RWPE2 (cell line): ENCODE results near the gene COA8.

Experiments
- ATAC-seq: fragments of 200-7000 bp; cut with Tn5 transposase; 3 replicates; pipeline ENCODE4 v1.9.1; 2021; ENCODE audit warnings: low read depth
- DNase-seq: peaks from one replicate; pipeline ENCODE4 v3.0.0-alpha.2; 2020; ENCODE audit warnings: low spot score
- H3K27ac ChIP-seq: fragments of 450-650 bp; 2 replicates; pipeline ENCODE4 v1.5.1; 2017; ENCODE audit warnings: mild to moderate bottlenecking; ENCODE audit not compliant: poor library complexity, severe bottlenecking
- H3K27me3 ChIP-seq: fragments of 250-450 bp; sonication (Bioruptor Pico); 2 replicates; pipeline ENCODE4 v1.5.1; 2021; ENCODE audit warnings: mild to moderate bottlenecking, moderate library complexity; ENCODE audit not compliant: insufficient read depth, poor library complexity, severe bottlenecking
- H3K36me3 ChIP-seq: fragments of 250-450 bp; sonication (Bioruptor Pico); 2 replicates; pipeline ENCODE4 v1.5.1; 2020; ENCODE audit warnings: low read depth, mild to moderate bottlenecking, moderate library complexity
- H3K4me1 ChIP-seq: fragments of 250-450 bp; sonication (Bioruptor Pico); 2 replicates; pipeline ENCODE4 v1.5.1; 2021; ENCODE audit warnings: mild to moderate bottlenecking, moderate library complexity; ENCODE audit not compliant: insufficient read depth, poor library complexity, severe bottlenecking
- H3K4me3 ChIP-seq: fragments of 250-450 bp; sonication (Bioruptor Pico); 2 replicates; pipeline ENCODE4 v1.5.1; 2021; ENCODE audit warnings: mild to moderate bottlenecking, moderate library complexity; ENCODE audit not compliant: severe bottlenecking
- H3K9me3 ChIP-seq: fragments of 250-450 bp; sonication (Bioruptor Pico); 2 replicates; pipeline ENCODE4 v1.5.1; 2021; ENCODE audit warnings: mild to moderate bottlenecking, moderate library complexity; ENCODE audit not compliant: severe bottlenecking
- TF ChIP-seq, protein P1 (sequence below): fragments of 450-650 bp; IDR thresholded peaks from one replicate; pipeline ENCODE4 v1.5.1; 2017; ENCODE audit warnings: mild to moderate bottlenecking, moderate library complexity; ENCODE audit not compliant: poor library complexity, severe bottlenecking

The COA8 gene

GRCh38 chr14:103555559-103556337 lies 7.0 kb upstream of the COA8 start:
- Histone ChIP-seq H3K27ac (no peak overlapping the region), H3K27me3 (no peaks in the 10 kb centered on the region), H3K36me3 (peaks cover 37% of the 10 kb centered on the region), H3K9me3 (no peaks in the 10 kb centered on the region), H3K4me3 (no peak overlapping the region), H3K4me1 (peaks cover 29% of the 10 kb centered on the region)
- TF ChIP-seq, protein P1, sequence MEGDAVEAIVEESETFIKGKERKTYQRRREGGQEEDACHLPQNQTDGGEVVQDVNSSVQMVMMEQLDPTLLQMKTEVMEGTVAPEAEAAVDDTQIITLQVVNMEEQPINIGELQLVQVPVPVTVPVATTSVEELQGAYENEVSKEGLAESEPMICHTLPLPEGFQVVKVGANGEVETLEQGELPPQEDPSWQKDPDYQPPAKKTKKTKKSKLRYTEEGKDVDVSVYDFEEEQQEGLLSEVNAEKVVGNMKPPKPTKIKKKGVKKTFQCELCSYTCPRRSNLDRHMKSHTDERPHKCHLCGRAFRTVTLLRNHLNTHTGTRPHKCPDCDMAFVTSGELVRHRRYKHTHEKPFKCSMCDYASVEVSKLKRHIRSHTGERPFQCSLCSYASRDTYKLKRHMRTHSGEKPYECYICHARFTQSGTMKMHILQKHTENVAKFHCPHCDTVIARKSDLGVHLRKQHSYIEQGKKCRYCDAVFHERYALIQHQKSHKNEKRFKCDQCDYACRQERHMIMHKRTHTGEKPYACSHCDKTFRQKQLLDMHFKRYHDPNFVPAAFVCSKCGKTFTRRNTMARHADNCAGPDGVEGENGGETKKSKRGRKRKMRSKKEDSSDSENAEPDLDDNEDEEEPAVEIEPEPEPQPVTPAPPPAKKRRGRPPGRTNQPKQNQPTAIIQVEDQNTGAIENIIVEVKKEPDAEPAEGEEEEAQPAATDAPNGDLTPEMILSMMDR = no peak
- DNase-seq (no peak), ATAC-seq (no peak)

GRCh38 chr14:103556946-103557758 lies 5.6 kb upstream of the COA8 start:
- TF ChIP-seq, protein P1 = no peak
- no peak for DNase-seq
- ATAC-seq = no peak
- H3K4me3 ChIP-seq = no peak overlapping the region
- H3K9me3 ChIP-seq = no peaks in the 10 kb centered on the region
- peaks cover 39% of the 10 kb centered on the region for H3K36me3 ChIP-seq
- no peaks in the 10 kb centered on the region for H3K27me3 ChIP-seq
- H3K27ac ChIP-seq = peak overlapping the region; percentile 10
- H3K4me1 ChIP-seq = peaks cover 26% of the 10 kb centered on the region

DNA sequence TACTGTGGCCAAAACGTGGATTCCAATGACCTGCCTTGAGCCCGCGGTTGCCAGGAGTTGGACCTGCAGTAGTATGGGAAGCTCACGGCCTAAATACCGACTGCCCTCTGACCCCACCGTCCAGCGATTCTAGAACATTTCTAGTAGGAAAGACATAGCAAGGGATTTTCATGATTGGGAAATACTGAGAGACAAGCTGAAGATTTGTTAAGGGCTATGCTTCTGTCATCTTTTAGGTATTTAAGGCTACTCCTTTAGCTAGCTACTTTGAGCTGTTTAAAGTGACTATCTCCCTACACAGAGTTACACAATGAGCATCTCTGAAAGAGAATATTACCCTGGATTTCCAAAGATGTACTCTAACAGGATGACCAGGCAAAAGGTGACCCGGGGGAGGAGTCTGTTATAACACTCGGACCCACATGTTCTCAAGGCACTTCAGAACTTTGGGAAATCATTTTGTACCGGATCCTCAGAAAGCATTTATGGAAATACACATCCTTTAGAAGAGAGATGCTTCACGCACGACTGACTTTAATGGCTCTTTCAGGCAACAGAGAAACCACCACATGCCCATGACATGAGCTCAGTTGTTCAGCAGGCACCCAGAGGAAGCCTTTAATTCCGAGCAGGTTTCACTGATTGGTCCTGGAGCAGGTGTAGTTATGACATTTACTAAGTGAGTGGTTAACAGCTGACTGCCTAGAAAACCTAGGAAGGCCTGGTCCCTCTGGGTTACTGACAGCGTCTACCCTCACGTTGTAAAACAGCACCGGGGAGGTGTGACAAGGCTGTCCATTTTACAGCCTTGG lies 4.5 kb upstream of the COA8 start:
- peaks cover 19% of the 10 kb centered on the region for H3K4me1 ChIP-seq
- H3K9me3 ChIP-seq = no peaks in the 10 kb centered on the region
- H3K4me3 ChIP-seq = no peak overlapping the region
- TF ChIP-seq, protein P1 = no peak
- ATAC-seq (no peak), DNase-seq (no peak)
- H3K27me3 ChIP-seq = no peaks in the 10 kb centered on the region
- peaks cover 39% of the 10 kb centered on the region for H3K36me3 ChIP-seq
- H3K27ac ChIP-seq = peak overlapping the region; percentile 10

DNA sequence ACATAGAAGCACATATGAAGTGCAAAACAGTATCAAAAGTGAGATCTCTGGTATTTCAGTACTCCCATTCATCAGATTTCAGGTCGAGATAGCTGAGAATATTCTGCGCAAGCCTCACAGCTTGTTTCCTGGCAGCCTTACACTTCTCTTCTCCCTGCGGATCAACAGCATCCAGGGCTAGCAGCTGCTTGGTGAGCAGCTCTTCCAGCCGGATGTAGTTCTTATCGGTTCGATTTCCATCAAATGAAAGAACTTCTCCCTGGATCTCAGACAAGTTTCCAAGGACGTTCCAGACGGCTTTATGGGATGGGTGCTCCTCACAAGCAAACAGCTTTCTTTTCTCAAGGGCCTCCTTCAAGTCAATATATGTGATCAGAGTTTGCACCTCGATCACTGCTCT lies 3.0 kb upstream of the COA8 start:
- H3K27ac ChIP-seq = no peak overlapping the region
- TF ChIP-seq, protein P1 = no peak
- H3K4me1 ChIP-seq = peaks cover 19% of the 10 kb centered on the region
- ATAC-seq (no peak), DNase-seq (no peak)
- H3K9me3 ChIP-seq = no peaks in the 10 kb centered on the region
- peaks cover 39% of the 10 kb centered on the region for H3K36me3 ChIP-seq
- H3K27me3 ChIP-seq = no peaks in the 10 kb centered on the region
- H3K4me3 ChIP-seq = no peak overlapping the region
